Cardiac muscle cell (in vitro differentiated cells and primary cell): ENCODE measurements around the gene NAV1. TPM values are rescaled to one million over a fixed set of nuclear protein-coding genes. Genes with fewer than 3 reads are reported as not detected.

Experiments used
- DNase-seq, 2 donors: peaks; one replicate each; pipeline versions ENCODE4 v3.0.0 to v3.0.0-alpha.2; 2010 to 2017; ENCODE audit warnings: low read depth in 1 of 2, low spot score in 1 of 2
- H3K27ac ChIP-seq: fragments of 200-600 bp; sonication (generic); 2 replicates; pipeline ENCODE4 v1.5.1; 2016
- H3K27me3 ChIP-seq: fragments of 200-600 bp; sonication (generic); 2 replicates; pipeline ENCODE4 v1.6.0; 2016; ENCODE audit warnings: control low read depth
- H3K36me3 ChIP-seq: fragments of 200-600 bp; sonication (generic); 2 replicates; pipeline ENCODE4 v1.5.1; 2016; ENCODE audit warnings: control low read depth
- H3K4me1 ChIP-seq: fragments of 200-600 bp; sonication (generic); 2 replicates; pipeline ENCODE4 v1.8.1; 2017; ENCODE audit warnings: low read depth, mild to moderate bottlenecking, mixed run types
- H3K4me3 ChIP-seq: fragments of 200-600 bp; sonication (generic); 2 replicates; pipeline ENCODE4 v1.5.1; 2016; ENCODE audit warnings: mild to moderate bottlenecking
- H3K9me3 ChIP-seq: fragments of 200-600 bp; sonication (generic); 2 replicates; pipeline ENCODE4 v1.5.1; 2017; ENCODE audit warnings: low read depth, mild to moderate bottlenecking, control low read depth
- CTCF ChIP-seq: IDR thresholded peaks from 2 replicates; pipeline ENCODE4 v1.5.1; 2012; ENCODE audit warnings: low read depth, mild to moderate bottlenecking, low read length
- polyA plus RNA-seq: library from polyadenylated mRNA; unstranded; fragments of >200 nt; fragmentation: Nextera tagmentation; extraction: Ambion mirVana; gene quantifications from 2 replicates; pipeline ENCODE4 v1.2.1, GENCODE V29; 2016
- total RNA-seq: library from RNA; depleted of rRNA; stranded (reverse); fragments of >200 nt; gene quantifications from 2 replicates; pipeline ENCODE4 v1.2.3, GENCODE V29; 2016

Gene NAV1
- total and polyA plus RNA-seq, 2 experiments from 2014 or later = 99.0 to 151 TPM

GRCh38 chr1:201587729-201588128 lies 48.8 kb downstream of the NAV1 start:
- no peak for TF ChIP-seq CTCF
- peaks cover 9% of the 10 kb centered on the region for H3K4me1 ChIP-seq
- no peak for DNase-seq

More at GRCh38 chr1:201587729-201588128, 48.8 kb downstream of the NAV1 start:
- H3K27me3 ChIP-seq = no peaks in the 10 kb centered on the region
- no peaks in the 10 kb centered on the region for H3K9me3 ChIP-seq
- H3K4me3 ChIP-seq = no peak overlapping the region
- no peaks in the 10 kb centered on the region for H3K36me3 ChIP-seq
- H3K27ac ChIP-seq = no peak overlapping the region

Other genes with a start within 250 kb of the NAV1 start
- gene TNNT2, start 161.4 kb upstream of the NAV1 start, total RNA-seq = 4,623 and 7,232 TPM in 2 replicates
- gene TNNT2, start 161.4 kb upstream of the NAV1 start, polyA plus RNA-seq = 7,307 and 9,291 TPM in 2 replicates
- gene LAD1, start 139.8 kb upstream of the NAV1 start, total RNA-seq = 8.4 and 12.6 TPM in 2 replicates
- 8.2 and 9.5 TPM in 2 replicates for gene LAD1, start 139.8 kb upstream of the NAV1 start, polyA plus RNA-seq
- 4,949 and 6,023 TPM in 2 replicates for gene TNNI1, start 117.4 kb upstream of the NAV1 start, total RNA-seq
- 6,427 and 7,117 TPM in 2 replicates for gene TNNI1, start 117.4 kb upstream of the NAV1 start, polyA plus RNA-seq
- 54.4 and 61.5 TPM in 2 replicates for gene PHLDA3, start 69.9 kb upstream of the NAV1 start, total RNA-seq
- gene PHLDA3, start 69.9 kb upstream of the NAV1 start, polyA plus RNA-seq = 57.3 and 69.1 TPM in 2 replicates
- gene CSRP1, start 32.0 kb upstream of the NAV1 start, total RNA-seq = 135 and 174 TPM in 2 replicates
- gene CSRP1, start 32.0 kb upstream of the NAV1 start, polyA plus RNA-seq = 76.4 and 78.9 TPM in 2 replicates